Panc1 (cell line): Measurements from ENCODE around the gene MYBBP1A. TPM values are rescaled to one million over a fixed set of nuclear protein-coding genes. Genes with fewer than 3 reads are reported as not detected.

Experiments used
- ATAC-seq: fragments of 200-7000 bp; cut with Tn5 transposase; 2 replicates; pipeline ENCODE4 v1.9.1; 2020; ENCODE audit warnings: mild to moderate bottlenecking, moderate library complexity
- BruUV-seq: library from RNA; stranded (reverse); fragments of 400-500 nt; replicated peaks from 2 replicates; lab custom pipeline; 2021; lab: Mats Ljungman, UMichigan
- CTCF ChIA-PET: fragments of 300-600 bp; sonication (Branson Sonifier 250); formaldehyde crosslinking; loops from one replicate; lab custom pipeline; 2022; ENCODE audit warnings: antibody characterized with exemption; lab: Charles Lee
- POLR2A ChIA-PET: fragments of 300-600 bp; sonication (Branson Sonifier 250); formaldehyde crosslinking; loops from one replicate; lab custom pipeline; 2022; ENCODE audit warnings: antibody characterized with exemption; lab: Charles Lee
- DNase-seq: peaks from one replicate; pipeline ENCODE4 v3.0.0-alpha.2; 2010; ENCODE audit warnings: low read depth, low spot score
- H3K27ac ChIP-seq: 2 replicates; pipeline ENCODE4 v1.5.1; 2011; ENCODE audit warnings: mild to moderate bottlenecking, low read length, inconsistent platforms
- H3K27me3 ChIP-seq: fragments of 200-500 bp; sonication (Bioruptor generic); 2 replicates; pipeline ENCODE4 v1.6.0; 2014; ENCODE audit warnings: low read length, inconsistent platforms; ENCODE audit not compliant: control insufficient read depth, insufficient read depth
- H3K36me3 ChIP-seq: fragments of 200-500 bp; sonication (Bioruptor generic); 2 replicates; pipeline ENCODE4 v1.5.1; 2014; ENCODE audit warnings: inconsistent platforms, mild to moderate bottlenecking, low read length, moderate library complexity; ENCODE audit not compliant: control insufficient read depth, insufficient read depth
- H3K4me1 ChIP-seq: 2 replicates; pipeline ENCODE4 v1.5.1; 2011; ENCODE audit warnings: inconsistent platforms, mild to moderate bottlenecking, low read length, moderate library complexity; ENCODE audit not compliant: control insufficient read depth, insufficient read depth
- H3K4me3 ChIP-seq, 2 experiments: 2 replicates each; pipeline ENCODE4 v1.5.1; 2011 to 2012; ENCODE audit warnings: low read depth in 2 of 2, low read length in 2 of 2, mild to moderate bottlenecking in 2 of 2, inconsistent platforms in 1 of 2, moderate library complexity in 1 of 2
- H3K9me3 ChIP-seq: fragments of 200-500 bp; sonication (Bioruptor generic); 2 replicates; pipeline ENCODE4 v1.5.1; 2014; ENCODE audit warnings: low read depth, mild to moderate bottlenecking, inconsistent platforms, low read length, moderate library complexity; ENCODE audit not compliant: control insufficient read depth, insufficient read depth
- POLR2AphosphoS5 ChIP-seq: IDR thresholded peaks from 2 replicates; pipeline ENCODE4 v1.6.1; 2012; ENCODE audit warnings: mild to moderate bottlenecking, low read depth, low read length, moderate library complexity
- SIN3A ChIP-seq: IDR thresholded peaks from 2 replicates; pipeline ENCODE4 v1.6.1; 2012; ENCODE audit warnings: low read depth, mild to moderate bottlenecking, low read length, moderate library complexity, borderline replicate concordance; ENCODE audit not compliant: insufficient read depth
- TCF7L2 ChIP-seq: IDR thresholded peaks from 2 replicates; pipeline ENCODE4 v1.6.1; 2011; ENCODE audit warnings: mild to moderate bottlenecking, low read depth, low read length, inconsistent platforms
- in situ Hi-C: cut with HindIII; loops from 2 replicates; pipeline ENCODE4 v1.10.0; 2016; ENCODE audit warnings: low sequenced_read_pairs, low pct_unique_long_range_greater_than_20kb
- intact Hi-C: fragments of 100-400 bp; cut with micrococcal nuclease; formaldehyde crosslinking; loops from one replicate; pipeline ENCODE4 v1.10.0; 2022; ENCODE audit not compliant: unreplicated experiment
- total RNA-seq: library from RNA; stranded (reverse); gene quantifications from one replicate; pipeline ENCODE4 v1.2.1, GENCODE V29; 2021; ENCODE audit not compliant: unreplicated experiment
- TF ChIP-seq, protein P1 (sequence below), 2 experiments: IDR thresholded peaks; 2 replicates each; pipeline ENCODE4 v1.6.1; 2011 to 2012; ENCODE audit warnings: low read depth in 2 of 2, control low read depth in 1 of 2, low read length in 1 of 2, mild to moderate bottlenecking in 1 of 2, moderate library complexity in 1 of 2; ENCODE audit not compliant: insufficient read depth in 1 of 2
- TF ChIP-seq, protein P2 (sequence below): fragments of 450-650 bp; IDR thresholded peaks from 2 replicates; pipeline ENCODE4 v1.5.1; 2017; ENCODE audit warnings: mild to moderate bottlenecking

MYBBP1A gene
- total RNA-seq, 1 experiment from 2014 or later, result 95.6 TPM

GRCh38 chr17:4537451-4538235 lies 17.5 kb downstream of the MYBBP1A start:
- CTCF ChIA-PET, result no interaction called here
- in situ Hi-C loops (no loop called here), intact Hi-C loops (no loop called here)
- Histone ChIP-seq H3K4me1 (peaks cover 31% of the 10 kb centered on the region), H3K27ac (peak overlapping the region; percentile 51; the same call in 1 of the 2 replicates), H3K36me3 (peaks cover 3% of the 10 kb centered on the region; the same call in 1 of the 2 replicates), H3K9me3 (no peaks in the 10 kb centered on the region), H3K4me3 (no peak overlapping the region), H3K27me3 (no peaks in the 10 kb centered on the region)
- no TSS peak for BruUV-seq
- ATAC-seq (no peak; the same call in 1 of the 2 replicates), DNase-seq (no peak)
- TF ChIP-seq, protein P1, sequence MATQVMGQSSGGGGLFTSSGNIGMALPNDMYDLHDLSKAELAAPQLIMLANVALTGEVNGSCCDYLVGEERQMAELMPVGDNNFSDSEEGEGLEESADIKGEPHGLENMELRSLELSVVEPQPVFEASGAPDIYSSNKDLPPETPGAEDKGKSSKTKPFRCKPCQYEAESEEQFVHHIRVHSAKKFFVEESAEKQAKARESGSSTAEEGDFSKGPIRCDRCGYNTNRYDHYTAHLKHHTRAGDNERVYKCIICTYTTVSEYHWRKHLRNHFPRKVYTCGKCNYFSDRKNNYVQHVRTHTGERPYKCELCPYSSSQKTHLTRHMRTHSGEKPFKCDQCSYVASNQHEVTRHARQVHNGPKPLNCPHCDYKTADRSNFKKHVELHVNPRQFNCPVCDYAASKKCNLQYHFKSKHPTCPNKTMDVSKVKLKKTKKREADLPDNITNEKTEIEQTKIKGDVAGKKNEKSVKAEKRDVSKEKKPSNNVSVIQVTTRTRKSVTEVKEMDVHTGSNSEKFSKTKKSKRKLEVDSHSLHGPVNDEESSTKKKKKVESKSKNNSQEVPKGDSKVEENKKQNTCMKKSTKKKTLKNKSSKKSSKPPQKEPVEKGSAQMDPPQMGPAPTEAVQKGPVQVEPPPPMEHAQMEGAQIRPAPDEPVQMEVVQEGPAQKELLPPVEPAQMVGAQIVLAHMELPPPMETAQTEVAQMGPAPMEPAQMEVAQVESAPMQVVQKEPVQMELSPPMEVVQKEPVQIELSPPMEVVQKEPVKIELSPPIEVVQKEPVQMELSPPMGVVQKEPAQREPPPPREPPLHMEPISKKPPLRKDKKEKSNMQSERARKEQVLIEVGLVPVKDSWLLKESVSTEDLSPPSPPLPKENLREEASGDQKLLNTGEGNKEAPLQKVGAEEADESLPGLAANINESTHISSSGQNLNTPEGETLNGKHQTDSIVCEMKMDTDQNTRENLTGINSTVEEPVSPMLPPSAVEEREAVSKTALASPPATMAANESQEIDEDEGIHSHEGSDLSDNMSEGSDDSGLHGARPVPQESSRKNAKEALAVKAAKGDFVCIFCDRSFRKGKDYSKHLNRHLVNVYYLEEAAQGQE (IDR thresholded peaks at IDR 0.05; ENCODE audit: insufficient read depth in 1 of 2, low read depth in 2 of 2, low read length in 1 of 2), result no peak
- TF ChIP-seq, protein P2, sequence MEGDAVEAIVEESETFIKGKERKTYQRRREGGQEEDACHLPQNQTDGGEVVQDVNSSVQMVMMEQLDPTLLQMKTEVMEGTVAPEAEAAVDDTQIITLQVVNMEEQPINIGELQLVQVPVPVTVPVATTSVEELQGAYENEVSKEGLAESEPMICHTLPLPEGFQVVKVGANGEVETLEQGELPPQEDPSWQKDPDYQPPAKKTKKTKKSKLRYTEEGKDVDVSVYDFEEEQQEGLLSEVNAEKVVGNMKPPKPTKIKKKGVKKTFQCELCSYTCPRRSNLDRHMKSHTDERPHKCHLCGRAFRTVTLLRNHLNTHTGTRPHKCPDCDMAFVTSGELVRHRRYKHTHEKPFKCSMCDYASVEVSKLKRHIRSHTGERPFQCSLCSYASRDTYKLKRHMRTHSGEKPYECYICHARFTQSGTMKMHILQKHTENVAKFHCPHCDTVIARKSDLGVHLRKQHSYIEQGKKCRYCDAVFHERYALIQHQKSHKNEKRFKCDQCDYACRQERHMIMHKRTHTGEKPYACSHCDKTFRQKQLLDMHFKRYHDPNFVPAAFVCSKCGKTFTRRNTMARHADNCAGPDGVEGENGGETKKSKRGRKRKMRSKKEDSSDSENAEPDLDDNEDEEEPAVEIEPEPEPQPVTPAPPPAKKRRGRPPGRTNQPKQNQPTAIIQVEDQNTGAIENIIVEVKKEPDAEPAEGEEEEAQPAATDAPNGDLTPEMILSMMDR, result no peak
- no peak for TF ChIP-seq TCF7L2
- TF ChIP-seq POLR2AphosphoS5, result no peak
- no peak for TF ChIP-seq SIN3A
- POLR2A ChIA-PET, result no interaction called here

GRCh38 chr17:4536742-4537411 lies 18.3 kb downstream of the MYBBP1A start:
- H3K9me3 ChIP-seq, result no peaks in the 10 kb centered on the region
- TF ChIP-seq TCF7L2 (no peak), SIN3A (no peak), POLR2AphosphoS5 (no peak; the same call in 1 of the 2 replicates)
- TF ChIP-seq, protein P2, result no peak
- TF ChIP-seq, protein P1 (IDR thresholded peaks at IDR 0.05; ENCODE audit: insufficient read depth in 1 of 2, low read depth in 2 of 2, low read length in 1 of 2), result no peak
- DNase-seq (no peak), ATAC-seq (peak; percentile 34)
- peaks cover 31% of the 10 kb centered on the region for H3K4me1 ChIP-seq
- ChIA-PET POLR2A (interaction anchor here (0.6 kb wide), 1 partner anchor 16 kb away, joined by 3 read pairs; no protein-coding TSS in a partner anchor), CTCF (interaction anchor here (0.6 kb wide), 2 partner anchors 102 to 104 kb away, joined by 3 to 4 read pairs; no protein-coding TSS in a partner anchor)
- no TSS peak for BruUV-seq
- in situ Hi-C loops, result no loop called here
- intact Hi-C loops, result no loop called here
- H3K36me3 ChIP-seq, result peaks cover 3% of the 10 kb centered on the region; the same call in 1 of the 2 replicates
- no peaks in the 10 kb centered on the region for H3K27me3 ChIP-seq
- no peak overlapping the region for H3K4me3 ChIP-seq
- H3K27ac ChIP-seq, result peak overlapping the region; percentile 51
